ENCODE results near the gene ADORA1. TPM values are rescaled to one million over a fixed set of nuclear protein-coding genes. Genes with fewer than 3 reads are reported as not detected.

ADORA1 gene
- total and polyA plus RNA-seq, 2 donors from 2014 or later = 4.9 to 21.2 TPM

DNA sequence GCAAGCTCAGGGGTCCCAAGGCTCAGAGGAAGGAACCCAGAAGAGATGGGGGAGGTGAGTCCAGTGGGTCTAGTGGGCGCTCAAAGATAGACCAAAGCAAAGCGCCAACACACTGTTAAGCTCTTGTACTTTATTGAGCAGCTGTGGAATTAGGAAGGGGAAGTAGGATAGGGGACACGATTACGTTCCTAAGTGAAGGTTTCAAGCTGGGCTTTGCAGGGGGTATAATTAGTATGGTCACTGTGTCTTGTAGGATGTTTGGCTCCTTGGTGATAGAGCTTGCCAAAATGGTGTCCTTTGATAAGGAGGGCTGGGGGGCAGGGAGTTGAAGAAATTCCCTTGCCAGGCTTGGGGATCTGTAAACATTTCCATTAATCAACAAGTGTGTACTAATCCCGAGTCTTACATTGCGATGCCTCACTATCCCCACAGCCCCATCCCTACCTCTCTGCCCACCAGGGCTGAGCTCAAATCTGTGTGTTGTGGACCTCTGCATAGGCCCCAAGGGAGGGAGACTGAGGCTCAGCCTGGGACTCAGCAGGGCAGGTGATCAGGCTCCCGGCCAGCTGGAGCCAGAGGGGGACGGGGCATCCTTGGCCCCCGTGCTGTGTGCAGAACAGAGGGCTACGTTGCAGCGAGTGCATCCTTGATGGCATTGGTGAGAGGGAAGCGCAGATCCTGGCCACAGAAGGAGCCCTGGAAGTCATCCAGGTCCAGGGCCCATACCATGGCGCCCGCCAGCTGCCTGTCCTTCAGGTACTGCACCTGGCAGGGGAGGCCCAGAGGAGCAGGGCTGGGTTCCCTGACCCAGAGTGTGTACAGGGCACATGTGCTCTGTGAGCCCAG is 51.5 kb downstream of the ADORA1 start:
- no peak overlapping the region for H3K27ac ChIP-seq (ENCODE audit: low read depth in 2 of 2, low read length in 2 of 2)
- H3K4me1 ChIP-seq (ENCODE audit: control insufficient read depth in 2 of 3, insufficient read depth in 2 of 3, low read depth in 1 of 3, low read length in 3 of 3) = peaks cover 2 to 11% (median 4%) of the 10 kb centered on the region in 3 donors
- FAIRE-seq = no peak
- TF ChIP-seq, protein P1, sequence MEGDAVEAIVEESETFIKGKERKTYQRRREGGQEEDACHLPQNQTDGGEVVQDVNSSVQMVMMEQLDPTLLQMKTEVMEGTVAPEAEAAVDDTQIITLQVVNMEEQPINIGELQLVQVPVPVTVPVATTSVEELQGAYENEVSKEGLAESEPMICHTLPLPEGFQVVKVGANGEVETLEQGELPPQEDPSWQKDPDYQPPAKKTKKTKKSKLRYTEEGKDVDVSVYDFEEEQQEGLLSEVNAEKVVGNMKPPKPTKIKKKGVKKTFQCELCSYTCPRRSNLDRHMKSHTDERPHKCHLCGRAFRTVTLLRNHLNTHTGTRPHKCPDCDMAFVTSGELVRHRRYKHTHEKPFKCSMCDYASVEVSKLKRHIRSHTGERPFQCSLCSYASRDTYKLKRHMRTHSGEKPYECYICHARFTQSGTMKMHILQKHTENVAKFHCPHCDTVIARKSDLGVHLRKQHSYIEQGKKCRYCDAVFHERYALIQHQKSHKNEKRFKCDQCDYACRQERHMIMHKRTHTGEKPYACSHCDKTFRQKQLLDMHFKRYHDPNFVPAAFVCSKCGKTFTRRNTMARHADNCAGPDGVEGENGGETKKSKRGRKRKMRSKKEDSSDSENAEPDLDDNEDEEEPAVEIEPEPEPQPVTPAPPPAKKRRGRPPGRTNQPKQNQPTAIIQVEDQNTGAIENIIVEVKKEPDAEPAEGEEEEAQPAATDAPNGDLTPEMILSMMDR (IDR thresholded peaks at IDR 0.05; ENCODE audit: borderline replicate concordance, extremely low read depth, insufficient read depth) = no peak
- no peaks in the 10 kb centered on the region for H3K36me3 ChIP-seq (ENCODE audit: control insufficient read depth in 2 of 3, insufficient read depth in 3 of 3, low read length in 3 of 3)
- no peak overlapping the region for H3K4me3 ChIP-seq (ENCODE audit: low read length in 3 of 3)
- DNase-seq = no peak
- no peaks in the 10 kb centered on the region for H3K9me3 ChIP-seq (ENCODE audit: control insufficient read depth in 2 of 3, insufficient read depth in 1 of 3, low read length in 3 of 3)
- intact Hi-C loops (cut with DNase I) = no loop called here
- no peaks in the 10 kb centered on the region for H3K27me3 ChIP-seq (ENCODE audit: control insufficient read depth, insufficient read depth, low read length)
- no peak overlapping the region for H3K9ac ChIP-seq (ENCODE audit: low read length in 3 of 3)

- DNase-seq (no peak), FAIRE-seq (no peak)
- Histone ChIP-seq H3K9ac (ENCODE audit: low read length in 3 of 3) (no peak overlapping the region), H3K36me3 (ENCODE audit: control insufficient read depth in 2 of 3, insufficient read depth in 3 of 3, low read length in 3 of 3) (no peaks in the 10 kb centered on the region), H3K4me1 (ENCODE audit: control insufficient read depth in 2 of 3, insufficient read depth in 2 of 3, low read depth in 1 of 3, low read length in 3 of 3) (peaks cover 2 to 11% (median 4%) of the 10 kb centered on the region in 3 donors), H3K9me3 (ENCODE audit: control insufficient read depth in 2 of 3, insufficient read depth in 1 of 3, low read length in 3 of 3) (no peaks in the 10 kb centered on the region), H3K27me3 (ENCODE audit: control insufficient read depth, insufficient read depth, low read length) (no peaks in the 10 kb centered on the region), H3K27ac (ENCODE audit: low read depth in 2 of 2, low read length in 2 of 2) (no peak overlapping the region), H3K4me3 (ENCODE audit: low read length in 3 of 3) (no peak overlapping the region)
- intact Hi-C loops (cut with DNase I) = no loop called here
- TF ChIP-seq, protein P1 (IDR thresholded peaks at IDR 0.05; ENCODE audit: borderline replicate concordance, extremely low read depth, insufficient read depth) = no peak
These were observed 52.1 kb downstream of the ADORA1 start for GRCh38 chr1:203179667-203180005.

DNA sequence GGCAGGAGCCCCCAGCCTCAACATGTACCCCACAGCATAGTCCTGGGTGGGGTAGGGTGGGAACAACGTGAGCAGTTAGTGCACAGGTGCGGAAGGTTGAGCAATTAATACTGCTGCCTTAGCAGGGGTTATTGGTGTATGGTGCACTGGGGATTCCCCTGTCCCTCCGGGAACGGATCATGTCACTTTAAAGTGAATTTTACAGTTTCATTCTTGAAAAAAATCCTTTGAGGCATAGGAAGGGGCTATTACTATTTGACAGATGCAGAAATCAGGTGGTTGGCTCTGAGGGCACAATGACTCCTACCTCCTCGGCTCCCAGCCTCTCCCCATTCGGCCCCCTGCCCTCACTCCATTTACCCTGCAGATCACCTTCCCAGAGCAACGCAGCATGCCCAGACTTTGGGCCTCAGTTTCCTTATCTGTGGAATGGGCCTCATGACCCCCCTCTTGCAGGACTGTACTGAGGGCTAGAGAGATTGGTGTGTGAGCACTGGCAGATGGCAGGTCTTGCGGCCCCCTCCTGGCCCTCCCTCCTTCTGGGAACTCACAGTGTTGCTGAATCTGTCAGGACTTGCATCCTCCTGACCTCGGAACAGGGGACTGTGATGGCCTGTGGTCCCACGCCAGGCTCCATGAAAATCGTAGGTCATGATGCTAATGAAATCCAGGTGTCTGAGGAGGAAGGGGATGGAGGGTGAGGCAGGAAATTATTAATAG is 53.2 kb downstream of the ADORA1 start:
- H3K4me3 ChIP-seq (ENCODE audit: low read length in 3 of 3) = no peak overlapping the region
- TF ChIP-seq, protein P1 (IDR thresholded peaks at IDR 0.05; ENCODE audit: borderline replicate concordance, extremely low read depth, insufficient read depth) = no peak
- H3K9me3 ChIP-seq (ENCODE audit: control insufficient read depth in 2 of 3, insufficient read depth in 1 of 3, low read length in 3 of 3) = no peaks in the 10 kb centered on the region
- DNase-seq (no peak), FAIRE-seq (no peak)
- no peaks in the 10 kb centered on the region for H3K36me3 ChIP-seq (ENCODE audit: control insufficient read depth in 2 of 3, insufficient read depth in 3 of 3, low read length in 3 of 3)
- H3K27ac ChIP-seq (ENCODE audit: low read depth in 2 of 2, low read length in 2 of 2) = no peak overlapping the region
- no peak overlapping the region for H3K9ac ChIP-seq (ENCODE audit: low read length in 3 of 3)
- H3K27me3 ChIP-seq (ENCODE audit: control insufficient read depth, insufficient read depth, low read length) = no peaks in the 10 kb centered on the region
- intact Hi-C loops (cut with DNase I) = no loop called here
- H3K4me1 ChIP-seq (ENCODE audit: control insufficient read depth in 2 of 3, insufficient read depth in 2 of 3, low read depth in 1 of 3, low read length in 3 of 3) = peaks cover 2 to 11% (median 4%) of the 10 kb centered on the region in 3 donors
